OCI-M1 (cell line): Measurements from ENCODE around the gene LARP4B.
"Not testable (repeated sequence)": the region's sequence is repeated elsewhere in the genome, so short reads cannot be mapped to it uniquely, and the experiment has no call there.

Source experiments
- DNase-seq: peaks from one replicate; lab custom pipeline; 2025; lab: John Stamatoyannopoulos, UW

Gene LARP4B

DNA sequence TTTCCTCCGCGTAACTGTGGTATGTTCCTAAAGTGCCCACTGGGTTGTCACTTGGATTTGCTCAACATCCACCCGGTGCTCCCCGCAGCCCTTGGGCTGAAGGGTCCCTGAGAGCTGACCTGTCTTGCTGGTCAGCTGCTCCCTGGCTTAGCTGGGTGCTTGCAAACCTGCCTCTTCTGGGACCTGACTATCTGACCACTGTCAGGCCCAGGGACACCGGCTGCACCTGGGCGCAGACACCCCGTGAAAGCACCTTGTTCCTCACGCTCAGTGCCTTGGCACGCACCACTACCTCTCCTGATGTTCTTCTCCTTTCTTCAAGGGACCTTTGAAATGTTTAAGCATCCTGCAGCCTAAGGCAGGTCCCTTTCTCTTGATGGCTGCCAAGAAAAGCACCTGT lies 26.6 kb upstream of the LARP4B start:
- DNase-seq: no peak

DNA sequence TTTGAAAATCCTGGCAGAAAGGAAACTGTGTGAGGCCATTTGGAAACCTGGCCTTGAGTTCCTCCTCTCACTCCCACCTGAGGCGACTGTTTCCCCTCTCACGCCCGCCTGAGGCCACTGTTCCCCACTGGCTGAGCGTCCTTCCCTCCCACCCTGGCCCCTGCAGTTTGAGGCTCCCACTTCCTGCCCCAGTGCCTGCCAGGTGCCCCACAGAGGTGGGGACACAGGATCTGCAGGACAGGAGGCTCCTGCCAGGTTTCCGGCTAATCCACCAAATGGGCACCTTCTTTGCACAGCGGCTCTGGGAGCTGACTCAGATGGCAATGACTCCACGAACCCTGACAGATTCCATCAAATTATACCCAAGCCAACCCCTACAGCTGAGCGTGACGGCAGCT lies 24.3 kb upstream of the LARP4B start:
- no peak for DNase-seq

DNA sequence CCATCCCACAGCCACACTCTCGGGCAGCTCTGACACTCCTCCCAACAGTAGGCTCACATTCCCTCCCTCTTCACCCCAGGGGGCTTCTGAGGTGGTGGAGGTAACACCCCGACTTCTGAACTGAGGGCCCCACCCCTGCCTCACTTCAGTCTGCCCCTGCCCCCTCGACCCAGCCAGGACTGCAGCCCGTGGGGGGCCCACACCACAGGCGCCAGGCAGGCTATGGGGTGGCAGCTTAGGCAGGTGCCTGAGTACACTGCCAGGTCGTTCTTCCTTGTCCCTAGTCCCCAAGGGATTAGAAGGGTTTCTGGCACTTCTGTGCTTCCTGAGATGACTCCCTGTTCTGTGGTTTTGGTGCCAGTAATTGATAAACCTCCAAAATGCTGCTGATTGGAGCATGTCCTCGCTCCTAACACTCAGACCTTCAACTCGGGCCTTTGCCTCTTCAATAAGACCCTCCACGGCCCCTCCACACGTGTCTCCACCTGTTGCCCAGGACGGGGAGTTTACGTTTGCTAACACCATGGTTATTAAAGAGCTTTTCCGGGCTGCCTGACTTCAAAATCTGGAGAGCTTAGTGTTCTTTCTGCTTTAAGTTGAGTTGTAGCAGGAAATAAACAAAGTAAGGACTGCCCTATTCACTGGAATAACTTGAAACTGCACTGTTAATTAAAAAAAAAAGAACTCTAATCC lies 23.8 kb upstream of the LARP4B start:
- no peak for DNase-seq

DNA sequence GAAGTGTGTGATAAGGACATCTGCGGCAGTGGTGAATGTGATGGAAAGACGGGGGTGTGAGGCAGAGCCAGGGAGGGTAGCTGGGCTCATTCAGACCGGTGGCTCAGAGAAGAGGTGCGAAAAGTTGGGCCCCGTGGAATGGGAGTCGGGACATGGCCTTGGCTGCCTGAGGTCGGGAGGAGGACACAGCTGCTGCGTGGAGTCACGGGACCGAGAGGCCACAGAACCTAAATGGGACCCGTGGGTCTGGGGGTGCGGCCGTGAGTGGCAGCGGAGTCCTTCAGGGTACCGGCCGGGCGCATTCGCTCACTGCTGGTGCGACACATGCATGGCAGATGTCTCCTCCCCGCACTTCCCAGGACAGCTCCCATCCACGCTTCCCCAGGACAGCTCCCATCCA lies 22.9 kb upstream of the LARP4B start:
- DNase-seq: no peak

DNA sequence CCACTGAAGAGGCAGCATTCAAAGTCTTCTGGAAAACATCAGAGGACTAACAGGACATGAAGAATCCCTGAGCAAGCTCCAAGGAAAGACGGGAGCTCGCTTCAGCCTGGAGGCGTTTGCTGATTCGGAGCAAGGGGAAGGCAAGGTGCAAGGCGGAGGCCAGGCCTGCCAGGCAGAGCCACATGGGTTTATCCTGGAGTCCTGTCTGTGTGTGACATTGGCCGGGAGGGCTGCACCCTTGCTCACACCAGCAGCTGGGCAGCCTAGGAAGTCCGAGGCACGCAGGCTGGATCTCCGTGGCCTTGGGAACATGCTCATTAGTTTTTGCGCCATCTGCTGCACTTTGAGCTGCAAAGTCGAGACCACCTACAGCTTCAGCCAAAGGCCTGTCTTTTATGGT lies 22.3 kb upstream of the LARP4B start:
- DNase-seq: no peak

DNA sequence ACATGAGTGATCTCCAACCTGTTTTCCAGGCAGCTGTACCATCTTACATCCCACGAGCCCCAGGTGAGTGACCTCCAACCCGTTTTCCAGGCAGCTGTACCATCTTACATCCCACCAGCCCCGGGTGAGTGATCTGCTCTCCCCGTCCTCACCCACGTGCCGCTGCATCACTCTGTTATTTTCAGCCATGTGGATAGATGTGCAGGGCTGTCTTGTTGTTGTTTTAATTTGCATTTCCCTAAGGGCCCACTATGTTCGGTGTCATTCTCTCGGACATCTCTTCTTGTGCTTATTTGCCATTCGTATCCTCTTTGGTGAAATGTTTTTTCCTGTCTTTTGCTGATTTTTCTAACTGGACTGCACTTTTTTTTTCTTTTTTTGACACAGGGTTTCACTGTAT lies 17.9 kb upstream of the LARP4B start:
- no peak for DNase-seq

DNA sequence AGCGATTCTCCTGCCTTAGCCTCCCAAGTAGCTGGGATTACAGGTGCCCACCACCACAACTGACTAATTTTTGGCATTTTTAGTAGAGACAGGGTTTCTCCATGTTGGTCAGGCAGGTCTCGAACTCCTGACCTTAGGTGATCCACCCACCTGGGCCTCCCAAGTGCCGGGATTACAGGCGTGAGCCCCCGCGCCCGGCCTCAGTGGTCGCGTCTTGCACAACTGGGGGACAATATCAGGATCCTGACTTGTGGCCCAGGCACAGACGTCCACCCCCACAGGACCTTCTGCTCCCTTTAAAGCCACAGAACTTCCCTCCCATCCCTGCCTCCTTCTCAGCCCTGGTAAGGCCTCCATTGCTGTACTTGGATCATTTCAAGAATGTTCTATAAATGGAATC lies 16.8 kb upstream of the LARP4B start:
- DNase-seq: no peak

DNA sequence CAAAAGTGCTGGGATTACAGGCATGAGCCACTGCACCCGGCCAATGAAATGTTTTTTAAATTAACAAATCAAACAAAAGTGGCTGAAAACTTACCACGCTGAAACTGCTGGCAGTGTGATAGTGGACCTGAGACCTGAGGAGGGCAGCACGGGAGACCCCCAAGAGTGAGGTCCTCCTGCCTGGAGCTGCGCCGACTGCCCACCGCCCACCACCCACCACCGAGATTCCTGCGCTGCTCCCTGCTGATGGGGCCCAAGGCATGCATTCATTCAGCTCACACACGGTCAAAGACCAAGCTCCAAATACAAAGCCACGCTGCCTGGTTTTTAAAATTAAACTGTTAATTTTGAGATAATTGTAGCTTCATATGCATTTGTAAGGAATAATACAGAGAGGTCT lies 16.4 kb upstream of the LARP4B start:
- no peak for DNase-seq

DNA sequence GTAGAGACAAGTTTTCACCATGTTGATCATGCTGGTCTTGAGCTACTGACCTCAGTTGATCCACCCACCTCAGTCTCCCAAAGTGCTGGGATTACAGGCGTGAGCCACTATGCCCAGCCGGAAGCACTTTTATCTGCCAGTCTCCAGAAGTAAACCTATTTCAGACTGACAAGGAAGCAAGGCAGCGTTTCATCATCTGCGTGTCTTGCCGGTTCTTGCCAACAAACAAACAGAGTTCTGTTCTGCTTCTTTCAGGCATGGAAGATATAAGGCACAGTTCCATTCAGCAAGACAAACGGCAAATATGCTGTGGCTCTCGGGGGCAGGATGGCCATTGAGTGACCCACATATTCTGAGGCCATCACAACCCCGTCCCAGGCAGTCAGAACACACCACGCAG lies 15.5 kb upstream of the LARP4B start:
- DNase-seq: no peak

DNA sequence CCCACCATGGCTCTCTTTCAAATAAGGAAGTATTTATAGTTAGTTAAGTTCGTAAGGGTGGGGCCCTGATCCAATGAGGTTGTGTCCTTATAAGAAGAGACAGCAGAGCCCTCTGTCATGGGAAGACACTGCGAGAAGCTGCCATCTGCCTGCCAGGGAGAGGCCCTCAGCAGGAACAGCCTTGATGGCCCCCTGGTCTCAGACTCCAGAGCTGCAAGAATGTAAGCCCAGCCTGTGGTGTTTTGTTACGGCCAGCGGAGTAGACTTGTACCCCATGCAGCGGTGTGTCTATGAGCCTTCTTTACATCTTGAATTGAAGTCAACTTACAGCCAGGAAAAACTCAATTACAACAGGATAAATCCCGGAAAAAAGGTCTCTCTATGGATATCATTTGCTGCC lies 14.3 kb upstream of the LARP4B start:
- DNase-seq: no peak

DNA sequence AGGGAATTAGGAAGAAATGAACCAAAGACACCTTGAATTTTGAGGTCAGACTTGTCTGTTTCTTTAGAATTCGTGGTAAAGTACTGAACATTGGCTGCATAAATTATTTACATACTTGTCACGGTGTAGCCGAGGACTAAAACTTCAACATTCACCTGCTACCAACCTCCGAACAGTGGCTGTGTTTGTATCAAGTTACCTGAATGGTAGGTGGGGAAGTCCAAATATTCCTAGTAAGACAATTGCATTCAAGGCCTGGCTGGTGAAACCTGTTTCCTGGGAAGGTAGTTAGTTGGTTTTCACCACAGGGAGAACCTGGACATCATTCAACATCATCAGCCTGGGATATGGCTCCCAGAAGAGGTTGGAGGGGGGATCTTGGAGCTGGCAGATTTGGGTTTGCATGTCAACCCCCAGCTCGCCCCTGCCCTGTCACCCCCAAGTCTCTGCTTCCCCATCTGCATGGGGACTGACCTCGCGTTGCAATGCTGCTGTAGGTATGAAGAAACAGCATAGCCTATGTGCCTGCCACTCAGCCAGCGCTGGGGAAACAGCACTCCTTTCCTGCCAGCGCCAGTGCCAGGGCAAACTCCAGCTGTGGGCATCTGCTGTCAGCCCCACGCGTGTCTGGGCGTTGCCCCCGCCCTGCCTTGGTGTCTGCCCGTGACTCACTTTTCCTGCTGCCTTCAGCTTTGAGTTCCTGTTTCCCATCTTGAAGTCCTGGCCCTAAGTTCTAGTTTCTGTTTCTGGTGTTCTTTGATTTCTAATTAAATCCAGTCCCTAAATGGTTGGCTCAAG lies 12.7 kb upstream of the LARP4B start:
- DNase-seq: peak; percentile 49

DNA sequence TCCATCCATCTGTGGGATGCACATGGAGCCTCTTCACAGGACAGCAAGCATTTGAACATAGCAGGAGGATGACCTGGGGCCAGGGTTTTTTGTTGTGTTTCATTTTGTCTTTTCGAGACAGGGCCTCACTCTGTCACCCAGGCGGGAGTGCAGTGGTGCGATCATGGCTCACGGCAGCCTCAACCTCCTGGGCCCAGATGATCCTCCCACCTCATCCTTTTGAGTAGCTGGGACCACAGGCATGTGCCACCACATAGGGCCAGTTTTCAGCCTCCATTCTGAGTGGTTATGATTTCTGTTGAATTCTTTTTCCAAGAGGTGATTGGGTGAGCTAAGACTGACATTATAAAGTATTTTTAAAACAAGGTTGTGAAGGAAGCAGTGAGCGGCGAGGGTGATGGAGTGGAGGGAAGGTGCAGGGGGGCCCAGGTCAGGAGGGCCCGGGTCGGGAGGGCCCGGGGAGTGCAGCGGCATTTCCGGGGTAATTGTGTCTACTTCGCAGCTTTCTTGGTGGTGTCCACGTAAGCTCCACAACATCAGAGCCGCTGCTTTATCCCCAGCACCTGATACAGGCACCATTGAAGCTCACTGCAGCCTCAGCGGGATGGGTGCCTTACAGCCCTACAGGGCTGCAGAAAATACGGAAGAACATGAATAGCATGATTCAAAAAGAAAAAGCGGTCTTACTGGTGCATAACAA lies 12.0 kb upstream of the LARP4B start:
- no peak for DNase-seq

DNA sequence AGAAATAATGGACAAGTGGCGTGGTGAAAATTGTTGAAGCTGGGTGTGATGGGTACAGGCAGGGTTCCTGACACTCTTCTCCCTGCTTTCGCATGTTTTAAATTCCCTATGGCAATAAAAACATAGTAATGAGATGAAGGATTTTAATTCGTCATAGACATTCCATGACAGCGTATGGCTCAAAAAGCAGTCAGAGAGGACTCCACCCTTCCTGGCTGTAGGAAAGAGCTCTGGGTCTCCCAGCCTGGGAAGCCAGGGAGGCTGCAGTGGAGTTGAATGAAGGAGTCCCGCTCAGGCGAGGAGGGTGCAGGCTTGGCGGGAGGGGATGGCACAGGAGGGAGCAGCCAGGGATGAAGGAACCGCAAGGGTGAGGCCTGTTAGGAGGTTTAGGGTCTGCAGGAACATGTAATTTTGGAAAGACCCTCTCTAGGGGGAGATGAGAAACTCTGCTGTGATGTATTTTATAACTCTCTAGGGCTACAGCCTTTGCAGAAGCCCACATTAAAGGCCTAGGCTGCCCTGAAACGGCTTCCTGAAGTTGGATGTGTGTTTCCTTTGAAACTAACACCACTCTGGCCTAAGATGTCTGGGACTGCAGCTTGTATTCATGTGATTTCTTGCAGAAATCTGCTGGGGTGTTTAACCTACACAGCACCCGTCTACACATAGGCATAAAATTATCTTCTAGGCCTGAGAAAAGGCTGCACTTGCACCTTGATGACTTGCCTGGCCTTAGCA lies 7.6 kb upstream of the LARP4B start:
- DNase-seq: no peak

DNA sequence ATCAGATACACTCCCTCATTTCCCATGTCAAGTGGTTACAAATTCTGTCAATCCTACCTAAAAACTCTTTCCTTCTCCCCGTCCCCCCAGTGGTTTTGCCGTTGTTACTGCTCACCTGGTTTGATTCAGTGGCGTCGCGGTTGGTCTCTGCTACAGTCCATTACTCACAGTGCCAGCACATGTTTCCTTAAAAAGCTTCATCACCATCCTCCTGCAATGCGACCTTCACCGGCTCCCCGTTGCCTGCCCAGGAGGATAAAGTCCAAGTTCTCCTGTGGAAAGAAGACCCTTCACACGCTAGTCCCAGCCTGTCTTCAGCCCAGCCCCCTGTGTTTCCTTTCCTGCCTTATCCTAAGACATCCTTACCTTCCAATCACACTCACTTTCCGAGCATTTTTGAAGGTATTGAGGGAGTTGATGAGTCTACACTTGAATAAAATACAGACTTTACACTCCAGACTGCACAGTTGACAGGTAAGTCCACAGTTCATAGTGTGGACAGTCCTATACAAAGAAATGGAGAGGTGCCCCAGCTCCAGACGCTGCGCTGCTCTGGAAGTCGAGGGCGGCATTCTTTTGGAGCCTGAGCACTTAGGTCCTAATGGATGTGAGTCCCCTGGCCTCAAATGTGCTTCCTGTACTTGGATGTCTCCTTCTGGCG lies 3.4 kb upstream of the LARP4B start:
- no peak for DNase-seq

DNA sequence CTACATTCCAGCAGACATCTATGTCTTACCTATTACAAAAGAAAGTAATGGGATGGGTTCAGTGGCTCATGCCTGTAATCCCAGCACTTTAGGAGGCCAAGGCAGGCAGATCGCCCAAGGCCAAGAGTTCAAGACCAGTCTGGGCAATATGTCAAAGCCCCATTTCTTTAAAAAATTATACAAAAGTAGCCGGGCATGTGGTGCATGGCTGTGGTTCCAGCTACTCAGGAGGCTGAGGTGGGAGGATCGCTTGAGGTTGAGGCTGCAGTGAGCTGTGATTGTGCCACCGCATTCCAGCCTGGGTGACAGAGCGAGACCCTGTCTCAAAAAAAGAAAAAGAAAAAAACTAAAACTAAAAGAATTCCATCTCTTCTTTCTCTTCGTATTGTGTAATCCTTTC lies 2.7 kb upstream of the LARP4B start:
- not testable (repeated sequence) for DNase-seq

DNA sequence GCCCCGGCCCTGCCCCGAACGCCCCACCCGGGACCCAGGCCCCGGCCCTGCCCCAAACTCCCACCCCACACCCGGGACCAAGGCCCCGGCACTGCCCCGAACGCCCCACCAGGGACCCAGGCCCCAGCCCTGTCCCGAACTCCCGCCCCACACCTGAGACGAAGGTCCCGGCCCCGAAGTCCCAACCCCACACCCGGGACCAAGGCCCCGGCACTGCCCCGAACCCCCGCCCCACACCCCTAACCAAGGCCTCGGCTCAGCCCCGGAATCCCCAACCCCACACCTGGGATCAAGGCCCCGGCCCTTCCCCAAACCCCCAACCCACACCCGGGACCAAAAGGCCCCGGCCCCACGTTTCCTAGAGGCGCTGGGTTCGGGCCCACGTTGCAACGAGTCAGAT lies 1.1 kb upstream of the LARP4B start:
- no peak for DNase-seq

DNA sequence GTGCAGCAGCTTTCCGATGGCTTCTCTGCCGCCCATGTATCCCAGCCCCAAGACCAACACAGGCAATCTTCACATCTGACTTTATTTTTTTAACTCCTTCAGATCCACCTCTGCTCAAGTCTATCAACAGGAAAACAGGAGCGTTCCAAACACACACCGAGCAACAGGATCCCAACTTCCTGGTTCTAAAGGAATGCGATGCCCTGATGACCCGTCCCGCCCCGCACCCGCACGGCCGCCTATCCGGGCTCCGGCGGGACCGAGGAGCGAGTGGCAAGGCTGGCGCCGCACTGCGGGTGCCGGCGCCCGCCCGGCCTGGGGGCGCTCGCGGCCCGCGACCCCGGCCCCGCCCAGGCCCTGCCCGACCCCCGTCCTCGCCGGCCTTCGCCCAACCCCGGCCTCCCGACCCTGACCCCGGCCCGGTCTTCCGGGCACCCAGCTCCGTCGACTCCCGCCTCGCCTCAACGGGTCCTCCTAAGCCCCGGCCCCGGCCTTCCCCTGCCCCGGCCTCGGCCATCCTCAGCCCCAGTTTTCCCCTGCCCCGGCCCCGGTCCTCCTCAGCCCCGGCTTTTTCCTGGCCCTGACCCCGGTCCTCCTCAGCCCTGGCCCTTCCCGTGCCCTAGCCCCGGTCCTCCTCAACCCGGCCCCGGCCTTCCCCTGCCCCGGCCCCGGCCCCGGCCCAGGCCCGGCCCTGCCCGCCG lies 730 bp downstream of the LARP4B start:
- DNase-seq: peak; percentile 49

DNA sequence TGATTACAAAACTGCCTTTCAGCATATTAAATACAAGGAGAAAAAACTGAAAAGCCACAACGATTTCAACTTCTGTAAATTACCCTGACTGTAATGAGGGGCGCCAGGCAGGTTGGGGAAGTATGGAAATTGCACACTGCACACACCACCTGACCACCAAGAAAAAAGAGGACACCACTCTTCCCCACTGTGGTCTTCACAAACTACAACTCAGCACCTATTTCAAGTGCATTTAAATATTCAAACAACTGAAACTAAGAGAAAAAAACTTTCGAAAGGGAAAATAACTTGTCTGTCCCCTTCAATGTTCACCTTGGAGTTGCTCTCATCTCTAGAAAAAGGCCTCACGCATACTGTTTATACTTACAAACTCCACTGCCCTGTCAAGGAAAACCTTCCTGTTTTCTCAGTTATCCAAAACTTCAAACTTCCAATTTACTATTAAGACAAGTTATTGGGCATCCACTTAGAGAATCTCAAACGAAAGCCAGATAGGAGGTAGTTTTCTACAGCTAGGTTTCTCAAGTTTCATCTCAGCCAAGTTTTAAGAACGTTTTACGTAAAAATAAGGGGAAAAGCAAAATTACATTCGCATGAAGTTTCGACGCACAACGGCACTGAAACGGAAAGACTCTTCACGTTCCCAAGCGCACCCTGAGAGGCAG lies 1.4 kb downstream of the LARP4B start:
- peak; percentile 63 for DNase-seq

DNA sequence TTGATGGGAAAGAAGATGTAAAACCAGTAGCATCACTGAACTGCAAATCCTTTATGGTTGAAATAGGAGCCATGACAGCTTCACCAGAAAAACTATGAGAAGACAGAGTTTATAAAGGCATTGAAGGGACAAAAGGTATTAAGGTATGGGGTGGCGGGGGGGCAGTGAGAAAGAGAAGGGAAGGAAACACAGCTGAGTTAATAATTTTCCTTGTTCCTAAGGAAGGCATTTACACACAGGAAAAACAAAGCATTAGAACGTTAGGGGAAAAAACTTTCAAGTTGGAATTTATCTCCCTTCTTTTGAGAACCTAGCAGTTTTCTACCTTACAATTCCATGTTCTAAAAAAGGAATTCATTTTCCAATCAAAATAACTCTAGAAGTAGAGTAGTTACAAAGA lies 4.4 kb downstream of the LARP4B start:
- no peak for DNase-seq

DNA sequence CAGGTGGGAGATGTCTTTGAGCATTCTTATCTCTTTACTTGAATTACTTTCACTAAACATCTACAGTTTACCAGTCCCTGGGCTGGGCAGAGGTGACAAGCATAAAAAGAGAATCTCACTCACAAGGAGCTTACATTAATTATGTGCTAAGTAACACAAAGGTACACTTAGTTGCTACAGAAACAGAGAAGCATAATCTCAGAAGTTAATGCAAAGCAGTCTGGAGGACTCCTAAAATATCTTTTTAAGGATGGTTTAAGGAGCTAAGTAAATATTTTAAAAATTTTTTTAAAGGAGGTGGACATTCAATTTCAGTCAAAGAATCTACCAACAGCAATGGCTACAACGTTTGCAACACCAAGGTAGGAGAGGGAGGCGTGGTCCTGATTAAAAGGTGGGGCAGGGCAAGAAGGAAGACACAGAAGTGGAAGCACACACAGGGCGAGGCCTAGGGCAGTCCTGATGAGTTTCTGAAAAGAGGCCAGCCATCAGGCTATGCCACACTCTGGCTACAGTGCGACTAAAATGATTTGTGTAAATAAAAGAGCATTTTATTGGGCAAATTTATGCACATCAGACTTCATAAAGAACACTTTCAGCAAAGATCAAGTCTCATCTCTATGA lies 5.3 kb downstream of the LARP4B start:
- no peak for DNase-seq
